ENCODE measurements around the gene SMYD3. TPM values are rescaled to one million over a fixed set of nuclear protein-coding genes. Genes with fewer than 3 reads are reported as not detected.

SMYD3 gene
- total RNA-seq, 1 experiment from 2014 or later: 69.6 TPM

- no peak for DNase-seq (ENCODE audit: low spot score)
- in situ Hi-C loops (cut with HindIII; ENCODE audit: low sequenced_read_pairs): no loop called here
Measured at GRCh38 chr1:245901565-245901964, 605.5 kb downstream of the SMYD3 start.

- in situ Hi-C loops (cut with HindIII; ENCODE audit: low sequenced_read_pairs): no loop called here
- no peak for DNase-seq (ENCODE audit: low spot score)
Measured at GRCh38 chr1:245901037-245901436, 606.0 kb downstream of the SMYD3 start.

- in situ Hi-C loops (cut with HindIII; ENCODE audit: low sequenced_read_pairs): no loop called here
Measured at GRCh38 chr1:245898581-245898980, 608.5 kb downstream of the SMYD3 start.

GRCh38 chr1:245896258-245896657 is 610.8 kb downstream of the SMYD3 start:
- in situ Hi-C loops (cut with HindIII; ENCODE audit: low sequenced_read_pairs): no loop called here
- DNase-seq (ENCODE audit: low spot score): peak; percentile 56

More at GRCh38 chr1:245898581-245898980, 608.5 kb downstream of the SMYD3 start:
- no peak for DNase-seq (ENCODE audit: low spot score)

GRCh38 chr1:245895455-245895959 is 611.6 kb downstream of the SMYD3 start:
- DNase-seq (ENCODE audit: low spot score): no peak
- in situ Hi-C loops (cut with HindIII; ENCODE audit: low sequenced_read_pairs): no loop called here

GRCh38 chr1:245894843-245895242 is 612.2 kb downstream of the SMYD3 start:
- no peak for DNase-seq (ENCODE audit: low spot score)
- in situ Hi-C loops (cut with HindIII; ENCODE audit: low sequenced_read_pairs): no loop called here

GRCh38 chr1:245893025-245893424 is 614.1 kb downstream of the SMYD3 start:
- no peak for DNase-seq (ENCODE audit: low spot score)
- in situ Hi-C loops (cut with HindIII; ENCODE audit: low sequenced_read_pairs): no loop called here

- no peak for DNase-seq (ENCODE audit: low spot score)
- in situ Hi-C loops (cut with HindIII; ENCODE audit: low sequenced_read_pairs): no loop called here
Measured at GRCh38 chr1:245888809-245889208, 618.3 kb downstream of the SMYD3 start.

- DNase-seq (ENCODE audit: low spot score): no peak
- in situ Hi-C loops (cut with HindIII; ENCODE audit: low sequenced_read_pairs): no loop called here
Measured at GRCh38 chr1:245887829-245888228, 619.2 kb downstream of the SMYD3 start.

GRCh38 chr1:245881767-245882391 is 625.2 kb downstream of the SMYD3 start:
- no peak for DNase-seq (ENCODE audit: low spot score)
- in situ Hi-C loops (cut with HindIII; ENCODE audit: low sequenced_read_pairs): no loop called here

GRCh38 chr1:245880754-245881403 is 626.2 kb downstream of the SMYD3 start:
- DNase-seq (ENCODE audit: low spot score): no peak
- in situ Hi-C loops (cut with HindIII; ENCODE audit: low sequenced_read_pairs): no loop called here

GRCh38 chr1:245879091-245879490 is 628.0 kb downstream of the SMYD3 start:
- no peak for DNase-seq (ENCODE audit: low spot score)
- in situ Hi-C loops (cut with HindIII; ENCODE audit: low sequenced_read_pairs): no loop called here

GRCh38 chr1:245878585-245878984 is 628.5 kb downstream of the SMYD3 start:
- DNase-seq (ENCODE audit: low spot score): no peak
- in situ Hi-C loops (cut with HindIII; ENCODE audit: low sequenced_read_pairs): no loop called here

GRCh38 chr1:245877976-245878375 is 629.1 kb downstream of the SMYD3 start:
- in situ Hi-C loops (cut with HindIII; ENCODE audit: low sequenced_read_pairs): no loop called here
- DNase-seq (ENCODE audit: low spot score): no peak

- in situ Hi-C loops (cut with HindIII; ENCODE audit: low sequenced_read_pairs): no loop called here
- DNase-seq (ENCODE audit: low spot score): no peak
Measured at GRCh38 chr1:245876586-245876985, 630.5 kb downstream of the SMYD3 start.

GRCh38 chr1:245875581-245876261 is 631.4 kb downstream of the SMYD3 start:
- DNase-seq (ENCODE audit: low spot score): no peak
- in situ Hi-C loops (cut with HindIII; ENCODE audit: low sequenced_read_pairs): no loop called here

GRCh38 chr1:245874942-245875580 is 632.0 kb downstream of the SMYD3 start:
- in situ Hi-C loops (cut with HindIII; ENCODE audit: low sequenced_read_pairs): no loop called here
- DNase-seq (ENCODE audit: low spot score): peak; percentile 63

GRCh38 chr1:245873883-245874671 is 633.0 kb downstream of the SMYD3 start:
- in situ Hi-C loops (cut with HindIII; ENCODE audit: low sequenced_read_pairs): no loop called here
- no peak for DNase-seq (ENCODE audit: low spot score)

GRCh38 chr1:245873068-245873467 is 634.0 kb downstream of the SMYD3 start:
- in situ Hi-C loops (cut with HindIII; ENCODE audit: low sequenced_read_pairs): no loop called here
- DNase-seq (ENCODE audit: low spot score): no peak
